Measurements from ENCODE around the gene DECR2.
"Not testable (repeated sequence)": the region's sequence is repeated elsewhere in the genome, so short reads cannot be mapped to it uniquely, and the experiment has no call there.

DNA sequence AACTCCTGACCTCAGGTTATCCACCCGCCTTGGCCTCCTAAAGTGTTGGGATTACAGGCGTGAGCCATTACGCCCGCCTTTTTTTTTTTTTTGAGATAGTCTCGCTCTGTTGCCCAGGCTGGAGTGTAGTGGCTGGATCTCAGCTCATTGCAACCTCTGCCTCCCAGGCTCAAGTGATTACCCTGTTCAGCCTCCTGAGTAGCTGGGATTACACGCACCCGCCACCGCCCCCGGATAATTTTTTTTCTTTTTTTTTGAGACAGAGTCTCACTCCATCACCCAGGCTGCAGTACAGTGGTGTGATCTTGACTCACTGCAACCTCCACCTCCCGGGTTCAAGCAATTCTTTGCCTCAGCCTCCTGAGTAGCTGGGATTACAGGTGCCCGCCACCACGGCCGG is 20.5 kb downstream of the DECR2 start:
- TF ChIP-seq, protein P1, sequence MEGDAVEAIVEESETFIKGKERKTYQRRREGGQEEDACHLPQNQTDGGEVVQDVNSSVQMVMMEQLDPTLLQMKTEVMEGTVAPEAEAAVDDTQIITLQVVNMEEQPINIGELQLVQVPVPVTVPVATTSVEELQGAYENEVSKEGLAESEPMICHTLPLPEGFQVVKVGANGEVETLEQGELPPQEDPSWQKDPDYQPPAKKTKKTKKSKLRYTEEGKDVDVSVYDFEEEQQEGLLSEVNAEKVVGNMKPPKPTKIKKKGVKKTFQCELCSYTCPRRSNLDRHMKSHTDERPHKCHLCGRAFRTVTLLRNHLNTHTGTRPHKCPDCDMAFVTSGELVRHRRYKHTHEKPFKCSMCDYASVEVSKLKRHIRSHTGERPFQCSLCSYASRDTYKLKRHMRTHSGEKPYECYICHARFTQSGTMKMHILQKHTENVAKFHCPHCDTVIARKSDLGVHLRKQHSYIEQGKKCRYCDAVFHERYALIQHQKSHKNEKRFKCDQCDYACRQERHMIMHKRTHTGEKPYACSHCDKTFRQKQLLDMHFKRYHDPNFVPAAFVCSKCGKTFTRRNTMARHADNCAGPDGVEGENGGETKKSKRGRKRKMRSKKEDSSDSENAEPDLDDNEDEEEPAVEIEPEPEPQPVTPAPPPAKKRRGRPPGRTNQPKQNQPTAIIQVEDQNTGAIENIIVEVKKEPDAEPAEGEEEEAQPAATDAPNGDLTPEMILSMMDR (conservative IDR thresholded peaks at IDR 0.05; ENCODE audit: low read length): not testable (repeated sequence)
- not testable (repeated sequence) for TF ChIP-seq EZH2phosphoT487 (IDR thresholded peaks at IDR 0.05; ENCODE audit: borderline replicate concordance, low read depth, low read length)

Data from OCI-LY7 (cell line).